Thyroid gland (tissue), 4 donors: ENCODE measurements around the gene CLCN3. TPM values are rescaled to one million over a fixed set of nuclear protein-coding genes. Genes with fewer than 3 reads are reported as not detected.

ENCODE experiments used
- DNase-seq, 2 donors: peaks; one replicate each; pipeline ENCODE4 v3.0.0-alpha.2; 2019
- H3K27ac ChIP-seq, 3 donors: fragments of 200-600 bp; sonication (generic); 1 replicate in 2 of 3; 2 replicates in 1 of 3; pipeline ENCODE4 v1.5.1; 2016 to 2019; ENCODE audit warnings: mild to moderate bottlenecking in 1 of 3, moderate library complexity in 1 of 3
- H3K27me3 ChIP-seq: fragments of 200-600 bp; sonication (generic); one replicate; pipeline ENCODE4 v1.5.1; 2019
- H3K36me3 ChIP-seq, 2 donors: fragments of 200-600 bp; sonication (generic); one replicate each; pipeline ENCODE4 v1.5.1; 2016 to 2019
- H3K4me1 ChIP-seq, 2 donors: fragments of 200-600 bp; sonication (generic); one replicate each; pipeline ENCODE4 v1.5.1; 2017 to 2019
- H3K4me3 ChIP-seq, 3 donors: fragments of 200-600 bp; sonication (generic); replicated peaks in 1 of 3; 1 replicate in 2 of 3; 2 replicates in 1 of 3; pipeline ENCODE4 v1.5.1; 2016; ENCODE audit warnings: mild to moderate bottlenecking in 1 of 3
- H3K9me3 ChIP-seq: fragments of 200-600 bp; sonication (generic); one replicate; pipeline ENCODE4 v1.5.1; 2017
- CTCF ChIP-seq, 6 experiments: fragments of 200-600 bp in 3 of 6; fragments of 450-650 bp in 3 of 6; sonication (generic) in 3 of 6; IDR thresholded peaks; one replicate each; pipeline ENCODE4 v1.5.1; 2016 to 2019; ENCODE audit warnings: antibody characterized with exemption in 6 of 6, mild to moderate bottlenecking in 2 of 6, inconsistent platforms in 1 of 6, moderate library complexity in 1 of 6
- POLR2A ChIP-seq, 2 donors: fragments of 450-650 bp; IDR thresholded peaks; one replicate each; pipeline ENCODE4 v1.6.1; 2017; ENCODE audit warnings: antibody characterized with exemption in 2 of 2, mild to moderate bottlenecking in 2 of 2, moderate library complexity in 1 of 2
- WGBS, 2 donors: methylation state at CpG; one replicate each; pipeline ENCODE4 v1.1.5; 2017; 5-methylcytosine and 5-hydroxymethylcytosine counted together
- intact Hi-C: fragments of 100-400 bp; cut with DNase I; formaldehyde crosslinking; loops from one replicate; pipeline ENCODE4 v1.15.1; 2023
- total RNA-seq, 4 donors: library from RNA; depleted of rRNA; stranded (reverse); fragments of >200 nt; gene quantifications; one replicate each; pipeline ENCODE4 v1.2.3, GENCODE V29; 2016

The CLCN3 gene
- total RNA-seq, 4 donors from 2014 or later: 43.3 to 72.4 (median 53.5) TPM

GRCh38 chr4:169689681-169690080 is 69.3 kb downstream of the CLCN3 start:
- H3K27ac ChIP-seq: no peak overlapping the region
- 97 to 100% methylated on average over 1 of the region's 1 CpG for WGBS, 2 donors
- no peaks in the 10 kb centered on the region for H3K9me3 ChIP-seq
- no peaks in the 10 kb centered on the region for H3K27me3 ChIP-seq
- no peaks in the 10 kb centered on the region for H3K4me1 ChIP-seq
- no peak for TF ChIP-seq POLR2A (IDR thresholded peaks at IDR 0.05)
- TF ChIP-seq CTCF (IDR thresholded peaks at IDR 0.05): no peak
- intact Hi-C loops: no loop called here
- no peak for DNase-seq
- H3K4me3 ChIP-seq: no peak overlapping the region
- H3K36me3 ChIP-seq: no peaks in the 10 kb centered on the region

GRCh38 chr4:169690787-169691186 is 70.4 kb downstream of the CLCN3 start:
- Histone ChIP-seq H3K36me3 (no peaks in the 10 kb centered on the region), H3K9me3 (no peaks in the 10 kb centered on the region), H3K4me3 (no peak overlapping the region), H3K4me1 (no peaks in the 10 kb centered on the region), H3K27ac (no peak overlapping the region), H3K27me3 (no peaks in the 10 kb centered on the region)
- WGBS, 2 donors: 91 to 96% methylated on average over 5 of the region's 5 CpGs
- DNase-seq: no peak
- TF ChIP-seq POLR2A (IDR thresholded peaks at IDR 0.05): no peak
- no peak for TF ChIP-seq CTCF (IDR thresholded peaks at IDR 0.05)
- intact Hi-C loops: no loop called here

GRCh38 chr4:169698331-169698730 is 78.0 kb downstream of the CLCN3 start:
- Histone ChIP-seq H3K27ac (no peak overlapping the region), H3K4me3 (no peak overlapping the region), H3K36me3 (peaks cover 0 to 16% of the 10 kb centered on the region in 2 donors), H3K4me1 (no peaks in the 10 kb centered on the region), H3K9me3 (no peaks in the 10 kb centered on the region), H3K27me3 (no peaks in the 10 kb centered on the region)
- DNase-seq: no peak
- WGBS, 2 donors: 97 to 98% methylated on average over 5 of the region's 5 CpGs
- no peak for TF ChIP-seq POLR2A (IDR thresholded peaks at IDR 0.05)
- no peak for TF ChIP-seq CTCF (IDR thresholded peaks at IDR 0.05)
- intact Hi-C loops: no loop called here

- Histone ChIP-seq H3K27me3 (no peaks in the 10 kb centered on the region), H3K4me1 (no peaks in the 10 kb centered on the region), H3K4me3 (no peak overlapping the region), H3K9me3 (no peaks in the 10 kb centered on the region), H3K36me3 (no peaks in the 10 kb centered on the region), H3K27ac (no peak overlapping the region)
- WGBS, 2 donors: 84 to 89% methylated on average over 2 of the region's 2 CpGs
- intact Hi-C loops: no loop called here
- no peak for DNase-seq
- no peak for TF ChIP-seq POLR2A (IDR thresholded peaks at IDR 0.05)
- TF ChIP-seq CTCF (IDR thresholded peaks at IDR 0.05): no peak
Measured at GRCh38 chr4:169707958-169708643, 87.7 kb downstream of the CLCN3 start.

GRCh38 chr4:169715826-169716225 is 95.4 kb downstream of the CLCN3 start:
- Histone ChIP-seq H3K36me3 (peaks cover 0 to 2% of the 10 kb centered on the region in 2 donors), H3K4me1 (no peaks in the 10 kb centered on the region), H3K4me3 (no peak overlapping the region), H3K27ac (no peak overlapping the region), H3K27me3 (no peaks in the 10 kb centered on the region), H3K9me3 (no peaks in the 10 kb centered on the region)
- no peak for TF ChIP-seq POLR2A (IDR thresholded peaks at IDR 0.05)
- no peak for TF ChIP-seq CTCF (IDR thresholded peaks at IDR 0.05)
- intact Hi-C loops: no loop called here
- WGBS, 2 donors: 87 to 89% methylated on average over 2 of the region's 2 CpGs
- DNase-seq: no peak
